NCI-H69 (cell line): ENCODE measurements around the gene EXD3.
"Not testable (repeated sequence)": the region's sequence is repeated elsewhere in the genome, so short reads cannot be mapped to it uniquely, and the experiment has no call there.

Experiments used
- DNase-seq: peaks from one replicate; lab custom pipeline; 2025; lab: John Stamatoyannopoulos, UW

Gene EXD3

GRCh38 chr9:137339908-137340462, 83.0 kb downstream of the EXD3 start:
- DNase-seq, result not testable (repeated sequence)

DNA sequence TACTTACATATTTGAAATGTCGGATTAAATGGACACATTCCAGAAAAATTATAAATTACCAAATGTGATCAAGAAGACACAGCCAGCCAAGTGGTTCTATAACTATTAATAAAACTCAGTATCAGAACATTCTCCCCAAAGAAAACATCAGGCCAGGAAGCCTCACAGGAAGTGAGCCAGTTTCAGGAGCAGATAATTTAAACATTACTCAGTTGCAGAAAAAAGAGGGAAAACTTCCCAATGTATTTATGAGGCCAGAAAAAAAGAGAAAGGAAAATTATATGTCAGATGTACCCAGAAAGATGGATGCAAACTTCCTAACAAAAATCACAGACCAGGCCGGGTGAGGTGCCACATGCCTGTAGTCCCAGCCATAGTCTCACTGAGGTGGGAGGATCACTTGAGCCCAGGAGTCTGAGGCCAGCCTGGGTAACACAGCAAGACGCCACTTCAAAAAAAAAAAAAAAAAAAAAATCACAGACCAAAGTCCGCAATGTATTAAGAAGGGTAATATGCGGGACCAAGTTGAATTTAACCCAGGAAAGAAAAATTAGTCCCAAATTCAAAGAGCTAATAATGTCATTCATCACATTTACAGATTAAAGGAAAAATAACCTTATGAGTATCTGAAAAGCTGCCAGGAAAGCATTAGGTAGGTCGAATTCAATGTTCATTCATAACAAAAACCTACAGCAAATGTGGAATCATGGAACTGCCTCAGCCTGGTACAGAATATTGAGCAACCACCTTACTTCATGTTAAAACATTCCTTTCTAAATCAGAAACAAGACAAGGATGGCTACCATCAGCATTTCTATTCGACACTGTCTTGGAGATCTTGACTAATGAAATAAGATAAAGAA, 83.7 kb downstream of the EXD3 start:
- DNase-seq, result no peak

DNA sequence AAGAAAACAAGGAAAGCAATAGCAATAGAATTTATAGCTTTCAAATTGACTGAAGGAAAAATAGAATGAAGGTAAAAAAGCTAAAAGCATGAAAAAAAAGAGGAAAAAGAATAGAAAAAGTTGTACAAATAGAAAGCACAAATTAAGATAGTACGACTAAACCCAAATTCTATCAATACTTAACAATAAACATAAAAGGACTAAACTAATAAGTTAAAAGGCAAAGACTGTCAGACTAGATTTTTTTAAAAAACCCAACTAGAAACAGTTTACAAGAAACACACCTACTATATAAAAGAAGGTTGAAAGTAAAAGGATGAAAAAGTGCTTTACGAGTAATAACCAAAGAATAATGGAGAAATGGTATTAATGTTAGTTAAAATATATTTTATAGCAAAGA, 86.2 kb downstream of the EXD3 start:
- DNase-seq, result no peak

DNA sequence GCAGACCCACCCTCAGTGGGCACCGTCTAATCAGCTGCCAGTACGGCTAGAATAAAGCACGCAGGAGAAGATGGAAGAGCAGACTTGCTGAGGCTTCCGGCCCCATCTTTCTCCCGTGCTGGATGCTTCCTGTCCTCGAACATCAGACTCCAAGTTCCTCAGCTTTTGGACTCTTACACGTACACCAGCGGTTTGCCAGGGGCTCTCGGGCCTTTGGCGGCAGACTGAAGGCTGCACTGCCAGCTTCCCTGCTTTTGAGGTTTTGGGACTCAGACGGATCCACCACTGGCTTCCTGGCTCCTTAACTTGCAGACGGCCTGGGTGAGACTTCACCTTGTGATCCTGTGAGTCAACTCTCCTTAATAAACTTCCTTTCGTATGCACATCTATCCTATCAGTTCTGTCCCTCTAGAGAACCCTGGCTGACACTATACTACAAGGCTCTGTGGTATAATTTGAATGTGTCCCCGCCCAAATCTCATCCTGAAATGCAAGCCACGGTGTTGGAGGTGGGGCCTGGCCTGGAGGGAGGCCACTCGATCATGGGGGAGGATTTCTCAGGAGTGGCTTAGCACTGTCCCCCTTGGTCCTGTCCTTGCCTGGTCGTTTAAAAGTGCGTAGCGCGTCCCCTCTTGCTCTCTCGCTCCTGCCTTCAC, 89.8 kb downstream of the EXD3 start:
- no peak for DNase-seq

DNA sequence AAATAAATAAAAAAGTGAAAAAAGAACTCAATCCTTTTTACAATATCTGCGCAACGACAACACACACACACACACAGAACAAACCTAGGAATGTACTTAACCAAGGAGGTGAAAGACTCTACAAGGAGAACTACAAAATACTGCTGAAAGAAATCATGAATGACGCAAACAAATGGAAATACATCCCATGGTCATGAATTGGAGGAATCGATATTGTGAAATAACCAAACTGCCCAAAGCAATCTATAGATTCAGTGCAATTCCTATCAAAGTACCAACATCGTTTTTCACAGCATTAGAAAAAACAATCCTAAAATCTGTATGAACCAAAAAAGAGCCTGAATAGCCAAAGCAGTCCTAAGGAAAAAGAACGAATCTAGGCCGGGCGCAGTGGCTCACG, 91.0 kb downstream of the EXD3 start:
- no peak for DNase-seq

DNA sequence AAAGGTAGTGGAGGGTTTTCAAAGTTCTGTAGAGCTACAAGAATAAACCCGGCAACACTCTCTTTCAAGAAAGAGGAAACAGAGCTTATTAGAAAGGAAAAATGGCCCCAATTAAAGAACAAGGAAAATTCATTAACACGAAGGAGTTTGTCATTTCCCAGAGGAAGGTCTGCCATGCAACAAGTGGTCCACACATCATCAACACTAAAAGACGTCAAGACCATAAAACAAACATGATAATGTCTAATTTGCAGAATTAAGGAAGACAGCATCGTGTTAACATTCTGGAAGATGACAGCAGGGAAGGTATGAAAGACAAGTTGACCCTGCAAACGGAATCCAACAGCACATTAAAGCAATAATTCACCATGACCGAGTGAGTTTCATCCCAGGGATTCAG, 92.3 kb downstream of the EXD3 start:
- no peak for DNase-seq

GRCh38 chr9:137329590-137329989, 93.4 kb downstream of the EXD3 start:
- DNase-seq, result not testable (repeated sequence)

- not testable (repeated sequence) for DNase-seq
Observed at GRCh38 chr9:137327641-137328550, 95.1 kb downstream of the EXD3 start.

- no peak for DNase-seq
Observed at GRCh38 chr9:137326445-137327065, 96.4 kb downstream of the EXD3 start.

GRCh38 chr9:137325799-137326198, 97.2 kb downstream of the EXD3 start:
- no peak for DNase-seq

- DNase-seq, result no peak
Observed at GRCh38 chr9:137325124-137325523, 97.8 kb downstream of the EXD3 start.

GRCh38 chr9:137323531-137324331, 99.2 kb downstream of the EXD3 start:
- no peak for DNase-seq

- no peak for DNase-seq
Observed at GRCh38 chr9:137321726-137322361, 101.1 kb downstream of the EXD3 start.

GRCh38 chr9:137320555-137321384, 102.2 kb downstream of the EXD3 start:
- DNase-seq, result peak; percentile 87

DNA sequence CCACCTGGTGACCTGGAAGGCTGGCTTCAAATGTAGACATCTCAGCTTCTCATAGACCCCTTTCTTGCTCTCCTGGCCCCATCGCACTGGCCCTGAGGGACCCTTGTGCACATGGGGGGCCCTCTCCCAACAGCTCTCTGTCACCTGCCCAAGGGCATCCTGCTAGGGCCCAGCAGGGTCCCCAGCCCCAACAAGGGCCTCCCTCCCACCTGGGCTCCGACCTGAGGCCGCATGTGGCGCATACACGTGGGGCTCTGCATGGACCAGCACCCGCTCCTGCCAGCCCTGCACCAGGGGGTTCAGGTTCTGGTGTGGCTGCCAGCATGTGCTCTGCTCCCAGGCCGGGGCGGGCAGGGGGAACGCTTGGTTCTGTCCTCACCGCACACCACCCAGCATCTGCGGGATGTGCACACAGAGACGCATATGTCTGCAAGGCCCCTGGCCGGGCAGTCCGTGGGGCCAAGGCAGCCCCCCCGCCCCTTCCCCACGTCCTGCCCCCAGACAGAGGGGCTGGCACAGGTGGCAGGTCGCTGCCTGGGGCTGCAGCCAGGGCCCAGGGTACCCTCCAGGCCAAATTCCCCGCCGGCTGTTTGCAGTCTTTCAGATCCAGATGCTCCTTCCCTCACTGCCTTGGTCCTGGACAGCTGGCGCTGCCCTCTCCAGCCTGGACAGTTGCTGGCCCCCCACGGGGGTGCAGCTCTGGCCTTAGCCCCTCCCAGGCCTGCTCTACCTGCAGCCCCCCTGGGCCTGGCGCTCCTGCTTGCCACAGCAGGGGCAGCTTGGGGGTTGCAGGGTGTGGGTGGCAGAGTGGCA, 103.0 kb downstream of the EXD3 start:
- no peak for DNase-seq

DNA sequence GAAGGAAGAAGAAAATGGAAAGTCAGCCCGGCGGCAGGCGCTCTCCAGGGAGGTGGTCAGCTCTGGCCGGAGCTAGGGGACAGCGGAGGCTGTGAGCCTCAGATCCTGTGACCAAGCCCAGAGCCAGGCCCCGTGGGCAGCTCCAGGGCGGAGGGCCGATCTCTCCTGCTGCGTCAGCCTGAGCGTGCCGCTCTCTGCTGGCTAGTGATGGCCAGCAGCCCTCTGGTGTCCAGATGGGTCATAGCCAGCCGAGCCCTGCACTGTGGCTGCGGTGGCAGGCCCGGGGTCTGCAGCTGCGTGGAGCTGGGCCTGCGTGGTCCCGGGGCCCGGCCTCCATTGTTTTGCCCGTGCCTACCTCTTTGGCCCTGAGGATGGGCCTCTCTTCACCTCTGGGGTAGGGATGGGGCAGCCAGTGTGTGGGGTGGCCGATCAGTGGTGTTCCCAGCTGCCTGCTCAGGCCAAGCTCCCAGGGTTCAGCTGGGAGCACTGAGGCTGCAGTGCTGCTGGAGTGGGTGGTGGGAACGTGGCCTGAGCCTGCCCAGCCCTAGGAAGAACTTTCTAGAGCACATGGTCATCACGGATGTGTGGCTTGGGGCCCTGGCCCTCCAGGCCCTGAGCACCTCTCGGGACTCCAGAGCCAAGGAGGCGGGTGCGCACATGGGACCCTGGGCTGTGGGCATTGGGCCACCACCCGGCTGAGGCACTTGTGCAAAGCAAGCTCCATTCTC, 103.8 kb downstream of the EXD3 start:
- DNase-seq, result no peak

GRCh38 chr9:137318602-137319001, 104.4 kb downstream of the EXD3 start:
- DNase-seq, result no peak
